GOT3 (cell line): ENCODE results near the gene NTN3.
A peak's percentile ranks its signal among the peaks of the same experiment; 100 is the strongest.

Experiments
- DNase-seq: peaks from one replicate; lab custom pipeline; 2025; ENCODE audit warnings: mixed read lengths; lab: John Stamatoyannopoulos, UW

The NTN3 gene

GRCh38 chr16:2466667-2467527 is 4.2 kb upstream of the NTN3 start:
- DNase-seq = no peak

GRCh38 chr16:2467528-2468232 is 3.4 kb upstream of the NTN3 start:
- DNase-seq = no peak

DNA sequence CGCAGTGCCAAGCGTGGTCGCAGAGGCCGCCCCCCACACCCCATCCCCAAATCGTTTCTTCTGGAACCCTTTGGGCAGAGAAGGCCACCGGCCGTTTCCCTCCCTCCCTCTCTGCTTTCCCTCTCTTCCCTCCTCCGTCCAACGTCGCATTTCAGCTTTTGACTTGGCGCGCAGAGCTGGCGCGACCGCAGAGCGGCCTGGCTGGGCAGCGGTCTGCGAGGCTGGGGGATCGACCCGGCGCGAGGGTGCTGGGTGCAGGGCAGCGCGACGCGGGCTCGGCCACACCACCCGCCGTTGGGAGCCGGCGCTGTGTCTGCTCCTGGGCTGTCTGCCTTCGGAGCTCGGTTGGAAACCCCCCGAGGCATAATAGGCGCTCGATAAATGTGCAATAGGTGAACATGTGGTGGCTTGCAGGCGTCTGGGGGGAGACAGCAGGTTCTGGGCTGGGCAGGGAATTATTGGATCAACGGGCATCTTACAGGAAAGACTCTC is 2.8 kb upstream of the NTN3 start:
- no peak for DNase-seq

DNA sequence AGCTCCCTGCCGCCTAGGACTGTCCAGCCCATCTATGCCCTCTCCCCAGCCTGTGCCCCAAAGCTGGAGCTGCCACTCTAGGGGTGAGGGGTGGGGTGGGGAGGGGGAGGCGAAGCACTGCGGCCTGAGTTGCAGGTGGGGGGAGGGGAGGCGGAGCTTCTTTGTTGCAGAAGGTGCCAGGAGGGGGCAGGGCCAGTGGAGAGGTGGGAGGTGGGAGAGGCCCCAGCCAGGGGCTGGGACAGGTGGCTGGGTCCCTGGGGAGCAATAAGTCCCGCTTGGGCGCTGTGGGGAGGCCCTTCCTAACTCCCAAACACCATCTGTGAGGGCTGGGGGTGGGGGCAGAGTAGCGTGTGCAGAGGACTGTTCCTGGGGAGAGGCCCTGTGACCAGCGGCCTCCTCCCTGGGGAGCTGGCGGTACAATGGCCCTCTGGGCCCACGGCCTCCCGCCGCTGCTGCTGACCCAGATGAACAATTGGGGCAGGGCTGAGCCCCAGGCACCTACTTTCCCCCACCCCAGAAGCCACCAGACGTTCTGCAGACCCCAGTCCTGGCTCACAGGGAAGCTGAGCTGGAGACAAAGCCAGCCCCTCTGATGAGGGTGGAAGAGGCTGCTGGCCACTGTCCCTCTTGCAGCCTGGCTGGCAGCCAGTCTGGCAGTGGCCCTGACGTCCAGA is 2.2 kb upstream of the NTN3 start:
- no peak for DNase-seq

- no peak for DNase-seq
These were observed 1.5 kb upstream of the NTN3 start for GRCh38 chr16:2469399-2470233.

DNA sequence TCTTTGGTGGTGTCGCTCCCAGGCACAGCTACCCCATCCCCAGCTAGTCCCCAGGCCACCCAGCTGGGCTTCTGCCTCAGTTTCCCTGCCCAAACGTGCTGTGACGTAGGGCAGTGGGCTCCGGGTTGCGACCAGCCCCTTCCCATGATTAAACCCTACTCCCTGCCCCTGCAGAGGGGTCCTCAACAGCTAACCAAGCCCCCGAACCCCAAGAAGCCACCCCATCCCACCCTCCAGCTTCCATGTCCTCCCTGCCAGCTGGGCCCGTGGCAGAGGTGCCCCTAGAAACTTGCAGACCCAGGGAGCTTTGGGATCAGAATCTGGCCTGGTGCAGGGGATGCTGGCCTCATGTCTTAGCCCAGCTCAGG is 879 bp upstream of the NTN3 start:
- DNase-seq = no peak

- no peak for DNase-seq
These were observed 488 bp upstream of the NTN3 start for GRCh38 chr16:2470603-2471015.

GRCh38 chr16:2471653-2472487 is 773 bp downstream of the NTN3 start:
- no peak for DNase-seq

DNA sequence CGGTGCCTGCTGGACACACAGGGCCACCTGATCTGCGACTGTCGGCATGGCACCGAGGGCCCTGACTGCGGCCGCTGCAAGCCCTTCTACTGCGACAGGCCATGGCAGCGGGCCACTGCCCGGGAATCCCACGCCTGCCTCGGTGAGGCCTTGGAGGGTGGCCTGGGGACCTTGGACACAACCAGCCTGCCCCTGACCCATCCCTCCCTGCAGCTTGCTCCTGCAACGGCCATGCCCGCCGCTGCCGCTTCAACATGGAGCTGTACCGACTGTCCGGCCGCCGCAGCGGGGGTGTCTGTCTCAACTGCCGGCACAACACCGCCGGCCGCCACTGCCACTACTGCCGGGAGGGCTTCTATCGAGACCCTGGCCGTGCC is 1.4 kb downstream of the NTN3 start:
- no peak for DNase-seq

GRCh38 chr16:2472885-2473445 is 1.9 kb downstream of the NTN3 start:
- no peak for DNase-seq

DNA sequence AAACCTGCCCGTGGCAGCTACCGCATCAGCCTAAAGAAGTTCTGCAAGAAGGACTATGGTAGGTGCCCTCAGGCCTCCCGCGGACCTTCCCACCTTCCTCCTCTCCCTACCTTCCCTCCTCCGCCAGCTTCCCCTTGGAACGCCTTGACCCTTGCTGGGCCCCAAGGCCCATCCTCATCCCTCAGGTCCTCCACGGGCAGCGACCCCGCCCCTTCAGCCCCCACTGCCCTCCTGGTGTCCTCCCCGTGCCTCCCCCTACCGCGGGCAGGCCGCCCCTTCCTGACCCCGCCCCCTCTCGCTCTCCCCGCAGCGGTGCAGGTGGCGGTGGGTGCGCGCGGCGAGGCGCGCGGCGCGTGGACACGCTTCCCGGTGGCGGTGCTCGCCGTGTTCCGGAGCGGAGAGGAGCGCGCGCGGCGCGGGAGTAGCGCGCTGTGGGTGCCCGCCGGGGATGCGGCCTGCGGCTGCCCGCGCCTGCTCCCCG is 2.4 kb downstream of the NTN3 start:
- no peak for DNase-seq

DNA sequence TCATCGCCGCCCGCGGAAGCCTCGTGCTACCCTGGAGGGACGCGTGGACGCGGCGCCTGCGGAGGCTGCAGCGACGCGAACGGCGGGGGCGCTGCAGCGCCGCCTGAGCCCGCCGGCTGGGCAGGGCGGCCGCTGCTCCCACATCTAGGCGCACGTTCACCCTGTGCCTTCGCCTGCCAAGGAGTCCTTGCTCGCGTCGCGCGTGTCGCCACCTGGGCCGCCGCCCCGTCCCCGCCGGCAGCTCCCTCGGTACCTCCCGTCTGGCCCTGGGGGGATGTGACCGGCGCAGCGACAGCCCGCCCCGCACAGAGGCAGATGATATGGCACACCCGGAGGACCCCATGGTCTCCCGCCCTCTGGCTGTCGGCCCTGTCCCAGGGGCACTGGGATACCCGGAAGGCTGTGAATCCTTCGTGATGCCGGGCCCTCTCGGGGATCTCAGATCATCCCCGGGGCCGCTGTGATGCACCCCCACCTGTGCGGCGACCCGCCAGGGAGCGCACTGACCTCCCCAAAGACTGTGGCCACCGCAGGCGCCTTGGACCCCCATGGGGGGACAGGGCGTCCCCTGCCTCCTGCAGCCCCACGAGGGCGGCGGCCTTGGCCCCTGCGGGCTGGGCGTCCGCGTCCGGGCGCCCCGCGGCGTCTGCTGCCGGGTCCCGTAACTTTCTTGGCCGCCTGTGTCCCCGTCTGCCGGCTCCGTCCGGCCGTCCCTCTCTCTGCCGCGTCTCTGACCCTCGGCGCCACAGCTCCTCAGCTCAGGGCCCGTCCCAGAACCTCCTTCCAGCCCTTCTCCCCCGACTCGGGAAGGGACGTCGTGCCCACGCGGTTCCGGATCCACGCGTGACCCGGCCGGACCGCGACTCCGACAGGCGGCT is 3.1 kb downstream of the NTN3 start:
- no peak for DNase-seq

DNA sequence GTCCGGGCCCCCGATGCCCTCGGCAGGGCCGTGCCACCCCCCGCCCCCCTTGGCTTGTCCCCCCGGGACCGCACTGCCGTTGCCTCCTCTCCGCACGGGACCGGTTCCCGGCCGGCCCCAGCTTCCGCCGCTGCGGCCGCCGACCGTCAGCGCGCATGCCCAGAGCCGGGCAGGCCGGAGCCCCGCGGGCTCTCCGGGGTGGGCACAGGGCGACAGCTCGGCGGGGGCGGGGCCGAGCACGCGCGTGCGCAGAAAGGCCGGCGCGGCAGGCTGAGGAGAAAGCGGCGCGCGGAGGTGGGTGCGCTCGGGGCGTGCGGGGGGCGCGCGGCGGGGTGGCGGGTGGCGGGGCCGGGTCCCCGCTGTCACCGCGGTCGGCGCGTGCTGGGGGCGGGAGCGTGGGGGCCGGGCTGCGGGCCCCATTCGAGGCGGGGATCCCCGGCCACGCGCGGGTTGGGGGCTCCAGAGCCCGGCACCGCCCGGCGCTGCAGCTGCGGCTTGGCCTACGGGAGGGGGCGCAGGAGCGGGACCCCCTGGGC is 3.8 kb downstream of the NTN3 start, which contains the start of gene TBC1D24:
Gene TBC1D24 (plus strand): TSS at position 251 of the 536 bp plus-strand sequence. CDS start 21,022 bp downstream, outside the sequence.
- DNase-seq = peak; percentile 68

- no peak for DNase-seq
These were observed 4.6 kb downstream of the NTN3 start for GRCh38 chr16:2475413-2476344.

- no peak for DNase-seq
These were observed 5.2 kb downstream of the NTN3 start for GRCh38 chr16:2476345-2476720.

DNA sequence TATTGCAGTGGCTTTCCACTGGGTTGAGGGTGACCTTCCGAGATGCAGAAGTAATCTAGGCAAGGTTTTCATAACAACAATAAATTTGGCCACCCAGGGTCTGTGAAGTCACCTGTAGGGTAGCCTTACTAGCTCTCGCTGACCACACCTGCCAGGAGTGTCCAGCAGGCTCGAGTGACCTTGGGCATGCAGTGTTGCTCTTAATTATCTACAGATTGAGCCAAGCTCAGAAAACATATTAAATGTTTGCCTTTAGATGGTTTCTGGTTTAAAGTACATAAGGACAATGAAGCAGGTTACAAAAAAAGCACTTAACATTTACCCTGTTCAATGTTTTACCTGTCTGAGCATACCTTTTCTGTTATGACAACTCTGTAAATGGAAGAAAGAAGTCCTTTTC is 5.6 kb downstream of the NTN3 start:
- DNase-seq = no peak

DNA sequence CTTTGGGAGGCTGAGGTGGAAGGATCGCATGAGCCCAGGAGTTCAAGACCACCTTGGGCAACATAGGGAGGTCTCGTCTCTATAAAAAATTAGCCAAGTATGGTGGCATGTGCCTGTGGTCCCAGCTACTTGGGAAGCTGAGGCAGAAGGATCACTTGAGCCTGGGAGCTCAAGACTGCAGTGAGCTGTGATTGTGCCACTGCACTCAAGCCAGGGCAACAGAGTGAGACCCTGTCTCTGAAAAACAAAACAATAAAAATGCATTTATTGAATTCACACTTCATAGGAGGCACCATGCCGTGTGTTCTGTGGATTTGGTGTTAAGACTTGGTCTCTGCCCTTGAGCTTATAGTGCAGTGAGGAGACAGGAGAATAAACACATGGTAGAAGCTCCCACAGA is 6.2 kb downstream of the NTN3 start:
- no peak for DNase-seq

- no peak for DNase-seq
These were observed 7.2 kb downstream of the NTN3 start for GRCh38 chr16:2478279-2478678.
